Measurements from ENCODE around the gene INTS3.

The INTS3 gene

DNA sequence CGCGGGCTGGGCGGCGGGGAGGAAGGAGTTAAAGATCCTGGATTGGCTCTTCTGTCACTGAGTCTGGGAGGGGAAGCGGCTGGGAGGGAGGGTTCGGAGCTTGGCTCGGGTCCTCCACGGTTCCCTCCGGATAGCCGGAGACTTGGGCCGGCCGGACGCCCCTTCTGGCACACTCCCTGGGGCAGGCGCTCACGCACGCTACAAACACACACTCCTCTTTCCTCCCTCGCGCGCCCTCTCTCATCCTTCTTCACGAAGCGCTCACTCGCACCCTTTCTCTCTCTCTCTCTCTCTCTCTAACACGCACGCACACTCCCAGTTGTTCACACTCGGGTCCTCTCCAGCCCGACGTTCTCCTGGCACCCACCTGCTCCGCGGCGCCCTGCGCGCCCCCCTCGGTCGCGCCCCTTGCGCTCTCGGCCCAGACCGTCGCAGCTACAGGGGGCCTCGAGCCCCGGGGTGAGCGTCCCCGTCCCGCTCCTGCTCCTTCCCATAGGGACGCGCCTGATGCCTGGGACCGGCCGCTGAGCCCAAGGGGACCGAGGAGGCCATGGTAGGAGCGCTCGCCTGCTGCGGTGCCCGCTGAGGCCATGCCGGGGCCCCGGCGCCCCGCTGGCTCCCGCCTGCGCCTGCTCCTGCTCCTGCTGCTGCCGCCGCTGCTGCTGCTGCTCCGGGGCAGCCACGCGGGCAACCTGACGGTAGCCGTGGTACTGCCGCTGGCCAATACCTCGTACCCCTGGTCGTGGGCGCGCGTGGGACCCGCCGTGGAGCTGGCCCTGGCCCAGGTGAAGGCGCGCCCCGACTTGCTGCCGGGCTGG lies 49.1 kb upstream of the INTS3 start, which contains the start of gene NPR1 (continued):
- TF ChIP-seq ZNF704 (tag by site-specific recombination; IDR thresholded peaks at IDR 0.05) (no peak), TRIM28 (IDR thresholded peaks at IDR 0.05; ENCODE audit: borderline replicate concordance, low read length) (no peak), ZBTB7A (tag by site-specific recombination; IDR thresholded peaks at IDR 0.05; ENCODE audit: low read depth) (peak; percentile 71; the same call in 1 of the 2 replicates), ZFP41 (tag by site-specific recombination; IDR thresholded peaks at IDR 0.05; ENCODE audit: borderline replicate concordance) (no peak), ZNF792 (tag by site-specific recombination; IDR thresholded peaks at IDR 0.05) (0 out of 2 replicates have a peak, but pooled peaks have one; percentile 24), ZIC2 (tag by site-specific recombination; IDR thresholded peaks at IDR 0.05) (peak; percentile 96), REST (tag by site-specific recombination; IDR thresholded peaks at IDR 0.05) (0 out of 2 replicates have a peak, but pooled peaks have one; percentile 40), ZBTB26 (tag by site-specific recombination; optimal IDR thresholded peaks at IDR 0.05) (peak; percentile 98), SCRT1 (tag by site-specific recombination; IDR thresholded peaks at IDR 0.05; ENCODE audit: borderline replicate concordance) (no peak), ZNF341 (tag by site-specific recombination; IDR thresholded peaks at IDR 0.05; ENCODE audit: low read depth) (peak; percentile 89), HOXA7 (CRISPR knock-in tag; IDR thresholded peaks at IDR 0.05; ENCODE audit: borderline replicate concordance) (no peak), KLF8 (tag by site-specific recombination; IDR thresholded peaks at IDR 0.05) (peak; percentile 70), ZNF335 (tag by site-specific recombination; conservative IDR thresholded peaks at IDR 0.05) (peak; percentile 95), ZBTB20 (tag by site-specific recombination; IDR thresholded peaks at IDR 0.05) (peak; percentile 63; the same call in 1 of the 2 replicates), PRDM6 (tag by site-specific recombination; IDR thresholded peaks at IDR 0.05) (no peak), HOXC10 (CRISPR knock-in tag; IDR thresholded peaks at IDR 0.05) (no peak), SP7 (tag by site-specific recombination; IDR thresholded peaks at IDR 0.05) (peak; percentile 74), ZNF121 (tag by site-specific recombination; IDR thresholded peaks at IDR 0.05) (no peak), WT1 (tag by site-specific recombination; IDR thresholded peaks at IDR 0.05) (peak; percentile 79)
- TF ChIP-seq, protein P1, sequence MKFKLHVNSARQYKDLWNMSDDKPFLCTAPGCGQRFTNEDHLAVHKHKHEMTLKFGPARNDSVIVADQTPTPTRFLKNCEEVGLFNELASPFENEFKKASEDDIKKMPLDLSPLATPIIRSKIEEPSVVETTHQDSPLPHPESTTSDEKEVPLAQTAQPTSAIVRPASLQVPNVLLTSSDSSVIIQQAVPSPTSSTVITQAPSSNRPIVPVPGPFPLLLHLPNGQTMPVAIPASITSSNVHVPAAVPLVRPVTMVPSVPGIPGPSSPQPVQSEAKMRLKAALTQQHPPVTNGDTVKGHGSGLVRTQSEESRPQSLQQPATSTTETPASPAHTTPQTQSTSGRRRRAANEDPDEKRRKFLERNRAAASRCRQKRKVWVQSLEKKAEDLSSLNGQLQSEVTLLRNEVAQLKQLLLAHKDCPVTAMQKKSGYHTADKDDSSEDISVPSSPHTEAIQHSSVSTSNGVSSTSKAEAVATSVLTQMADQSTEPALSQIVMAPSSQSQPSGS (tag by site-specific recombination; IDR thresholded peaks at IDR 0.05; ENCODE audit: low read depth), result no peak
